ENCODE results near the gene SLC41A3.
"Not testable (repeated sequence)": the region's sequence is repeated elsewhere in the genome, so short reads cannot be mapped to it uniquely, and the experiment has no call there.

The SLC41A3 gene

DNA sequence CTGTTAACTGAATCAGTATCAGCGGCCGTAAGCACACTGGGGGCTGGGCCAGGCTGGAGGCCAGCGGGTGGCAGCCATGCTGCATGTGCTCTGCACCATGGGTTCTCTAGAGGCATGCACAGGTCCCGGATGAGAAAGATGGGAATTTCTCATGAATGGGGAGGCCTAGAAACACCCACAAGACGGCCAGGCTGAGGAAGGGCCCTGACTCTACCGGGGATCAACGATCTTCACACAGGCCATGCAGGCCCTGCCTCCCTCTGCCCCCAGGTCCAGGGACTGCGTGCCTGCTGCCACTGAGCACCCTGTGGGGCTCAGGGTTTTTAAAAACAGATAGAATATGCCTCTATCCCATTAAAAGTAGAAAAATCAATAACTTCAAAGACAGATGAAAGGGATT lies 32.7 kb downstream of the SLC41A3 start:
- DNase-seq = no peak

DNA sequence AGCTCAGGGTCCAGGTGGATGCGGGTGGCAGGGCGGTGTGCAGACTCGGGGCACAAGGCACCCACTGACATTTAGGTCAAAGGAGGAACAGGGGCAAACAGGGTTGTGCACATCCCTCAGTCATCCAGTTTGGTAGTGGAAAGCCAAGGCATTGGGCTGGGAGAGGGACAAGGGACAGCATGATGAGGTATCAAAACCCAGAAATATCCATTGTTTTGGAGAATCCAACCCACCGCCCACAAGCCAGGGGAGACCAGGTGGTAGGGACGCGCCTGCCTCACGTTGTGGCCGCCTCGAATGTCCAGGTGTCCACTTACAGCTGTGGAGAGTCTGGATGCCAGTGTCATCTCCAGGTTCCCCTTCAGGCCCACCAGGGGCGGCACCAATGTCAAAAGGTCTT lies 33.3 kb downstream of the SLC41A3 start:
- DNase-seq = no peak

DNA sequence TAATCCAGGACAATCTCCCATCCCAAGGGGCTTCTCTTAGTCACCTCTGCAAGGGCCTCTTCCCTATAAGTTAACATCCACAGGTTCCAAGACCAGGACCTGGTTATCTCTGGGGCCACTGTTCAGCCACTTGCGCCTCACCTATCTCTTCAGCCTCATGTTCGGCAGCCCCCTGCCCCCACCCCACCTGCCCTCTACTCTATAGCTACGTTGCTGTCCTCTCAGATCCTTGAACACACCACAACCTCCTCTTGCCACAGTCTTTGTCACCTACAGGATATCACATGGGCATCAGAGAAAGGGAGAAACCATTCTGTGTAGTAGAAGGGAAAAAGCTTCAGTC lies 33.9 kb downstream of the SLC41A3 start:
- no peak for DNase-seq

DNA sequence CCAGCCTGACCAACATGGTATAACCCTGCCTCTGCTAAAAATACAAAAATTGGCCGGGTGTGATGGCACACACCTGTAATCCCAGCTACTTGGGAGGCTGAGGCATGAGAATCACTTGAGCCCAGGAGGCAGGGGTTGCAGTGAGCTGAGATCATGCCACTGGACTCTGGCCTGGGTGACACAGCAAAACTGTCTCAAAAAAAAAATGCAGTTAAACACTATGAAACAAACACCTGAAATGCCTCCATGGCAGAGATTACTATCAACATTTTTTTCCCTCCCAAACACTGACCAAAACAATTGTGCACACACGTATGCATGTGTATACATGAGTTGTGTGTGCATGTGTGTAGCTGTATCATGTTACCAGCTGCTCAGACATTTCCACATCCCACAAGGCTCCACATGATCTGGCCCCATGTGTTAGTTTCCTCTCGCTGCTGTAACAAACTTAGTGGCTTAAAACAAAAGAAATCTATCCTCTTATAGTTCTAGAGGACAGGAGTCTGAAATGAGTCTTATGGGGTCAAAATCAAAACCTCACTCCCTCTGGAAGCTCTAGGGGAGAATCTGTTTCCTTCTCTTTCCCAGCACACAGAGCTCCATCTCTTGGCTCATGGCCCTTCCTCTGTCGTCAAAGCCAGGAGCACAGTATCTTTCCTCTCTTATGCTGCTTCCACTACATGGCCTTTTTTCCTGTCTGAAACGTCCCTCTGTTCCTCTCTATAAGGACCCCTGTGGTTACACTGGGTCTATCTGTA lies 34.5 kb downstream of the SLC41A3 start:
- DNase-seq = no peak

DNA sequence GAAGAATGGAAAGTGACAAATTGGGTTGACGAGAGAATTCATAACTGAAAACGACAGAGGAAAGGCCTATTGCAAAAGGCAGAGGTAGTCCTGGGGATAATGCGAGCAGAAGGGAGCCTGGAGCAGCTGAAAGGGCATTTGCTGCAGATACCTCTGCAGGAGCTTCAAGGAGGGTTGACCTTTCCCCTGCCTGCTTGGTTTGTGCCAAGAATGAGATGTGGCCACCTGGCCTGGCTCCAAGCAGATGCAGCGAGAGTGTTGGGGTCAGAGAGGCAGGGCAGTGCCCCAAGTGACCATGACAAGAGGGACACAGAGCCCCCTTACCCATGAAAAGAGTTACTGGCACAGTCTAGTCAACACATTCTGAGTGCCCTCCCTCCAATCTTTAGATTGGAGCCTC lies 43.5 kb downstream of the SLC41A3 start:
- DNase-seq = no peak

DNA sequence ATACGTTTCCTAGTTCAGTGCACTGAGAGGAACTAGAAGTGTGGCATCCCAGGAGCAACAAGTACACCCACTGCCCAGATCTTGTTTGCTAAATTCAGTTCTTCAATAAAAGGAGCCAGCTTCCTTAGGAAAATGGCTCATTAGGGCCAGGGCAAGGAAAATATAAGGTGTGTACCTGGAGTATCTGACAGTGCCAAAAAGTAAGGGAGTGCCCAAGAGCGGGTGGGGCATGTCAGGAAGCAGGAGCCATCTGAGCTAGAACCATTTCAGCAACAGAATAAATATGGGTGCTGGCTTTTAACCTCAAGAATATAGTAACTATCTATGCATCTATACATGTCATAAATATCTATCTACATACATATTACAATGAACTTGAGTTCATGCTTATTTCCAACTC lies 44.1 kb downstream of the SLC41A3 start:
- no peak for DNase-seq

DNA sequence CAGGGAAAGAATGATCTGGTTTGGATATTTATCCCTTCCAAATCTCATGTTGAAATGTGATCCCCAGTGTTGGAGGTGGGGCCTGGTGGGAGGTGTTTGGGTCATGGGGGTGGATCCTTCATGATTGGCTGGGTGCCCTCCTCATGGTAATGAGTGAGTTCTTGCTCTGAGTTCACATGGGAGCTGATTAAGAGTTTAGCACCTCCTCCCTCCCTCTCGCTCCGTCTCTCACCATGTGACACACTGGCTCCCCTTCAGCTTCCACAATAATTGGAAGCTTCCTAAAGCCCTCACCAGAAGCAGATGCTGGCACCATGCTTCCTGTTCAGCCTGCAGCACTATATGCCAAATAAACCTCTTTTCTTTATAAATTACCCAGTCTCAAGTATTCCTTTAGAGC lies 45.1 kb downstream of the SLC41A3 start:
- DNase-seq = not testable (repeated sequence)

DNA sequence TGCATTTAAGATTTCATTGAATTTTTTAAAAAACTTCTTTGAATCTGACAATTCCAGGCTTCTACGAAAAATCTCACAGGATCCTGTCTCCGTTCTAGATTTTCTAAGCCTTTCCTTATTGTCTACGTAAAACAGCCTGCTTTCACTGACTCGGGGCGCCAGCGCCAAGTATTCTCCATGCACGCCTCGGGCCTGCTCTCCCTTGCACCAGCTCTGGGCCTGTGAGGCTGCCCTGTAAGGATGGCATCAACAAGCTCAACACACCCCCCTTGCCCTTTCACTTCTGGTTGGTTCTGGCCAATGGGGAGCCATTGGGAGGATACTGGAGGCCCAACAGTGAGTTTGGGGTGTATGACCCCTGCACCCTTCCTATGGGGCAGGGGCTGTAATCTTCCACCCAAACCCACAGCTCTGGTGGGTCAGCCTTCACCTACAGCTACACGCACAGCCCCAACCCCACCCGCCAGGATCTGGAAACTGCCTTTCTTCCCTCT lies 47.8 kb downstream of the SLC41A3 start:
- DNase-seq = no peak

DNA sequence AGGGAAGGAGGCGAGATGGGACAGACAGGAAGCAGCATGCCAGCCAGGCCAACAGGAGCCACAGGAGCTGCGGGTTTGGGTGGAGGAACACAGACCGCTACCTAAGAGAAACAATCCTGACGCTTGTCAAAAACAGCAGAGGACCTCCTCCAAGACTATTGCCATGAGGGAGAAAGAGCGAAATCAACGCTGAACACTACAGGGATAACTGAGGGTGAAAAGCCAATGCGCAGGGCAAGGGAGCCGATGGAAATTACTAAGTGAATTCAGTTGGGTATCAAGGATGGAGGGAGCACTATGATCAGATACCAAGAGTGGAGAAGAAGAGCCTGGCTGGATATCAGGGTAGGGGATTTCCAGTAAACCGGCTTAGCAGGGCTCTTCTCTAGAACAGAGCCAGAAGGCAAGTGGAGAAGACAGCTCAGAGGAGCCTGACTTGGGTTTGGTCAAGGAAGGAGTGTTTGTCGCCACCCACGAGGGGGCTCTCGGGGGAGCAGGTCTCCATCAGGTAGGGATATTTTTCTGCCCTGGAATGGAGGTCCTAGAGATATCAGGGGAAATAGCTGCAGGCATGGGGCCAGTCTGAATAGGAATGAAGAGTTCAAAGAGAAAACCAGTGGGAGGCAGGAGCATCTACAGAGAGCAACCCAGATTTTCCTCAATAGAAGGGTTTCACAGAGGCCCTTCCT lies 48.4 kb downstream of the SLC41A3 start:
- DNase-seq = no peak

DNA sequence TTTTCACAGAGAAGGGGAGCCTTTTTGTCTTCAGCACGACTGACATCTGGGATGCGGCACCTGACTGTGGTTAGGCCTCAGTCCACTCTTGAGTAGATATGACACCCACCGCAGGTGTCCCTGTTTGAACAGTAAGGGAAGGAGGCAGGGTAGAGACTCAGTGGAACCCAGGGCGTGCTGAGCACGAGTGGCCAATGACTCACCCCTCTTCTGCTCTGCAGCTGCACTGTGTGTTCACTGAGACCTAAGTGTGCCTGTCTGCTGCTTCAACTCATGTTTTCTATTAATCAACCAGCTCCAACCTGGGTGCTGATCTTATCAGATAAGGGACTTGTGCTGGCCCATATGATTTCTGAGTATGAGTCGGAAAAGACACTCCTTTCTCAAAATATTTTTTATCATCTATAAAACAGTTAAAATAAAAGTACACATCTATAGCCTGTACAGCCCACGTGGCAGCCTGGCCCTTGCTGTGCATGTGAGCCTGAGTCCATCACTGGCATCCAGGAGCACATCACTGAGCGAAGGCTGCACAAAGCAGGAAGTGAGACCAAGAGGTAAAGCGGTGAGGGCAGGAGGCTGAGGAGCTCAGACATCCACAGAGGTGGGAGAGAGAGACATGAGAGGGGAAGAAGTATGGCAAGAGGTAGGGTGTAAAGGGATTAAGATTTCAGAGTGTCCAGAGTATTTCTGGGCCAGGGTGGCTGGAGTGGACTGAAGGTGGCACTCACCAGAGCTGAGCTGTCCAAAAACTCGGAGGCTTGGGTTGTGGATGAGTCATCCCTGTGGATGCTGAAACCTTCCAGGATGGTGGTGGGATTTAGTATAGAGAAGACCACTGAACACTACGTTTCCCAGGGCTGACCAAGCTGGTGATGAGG lies 49.2 kb downstream of the SLC41A3 start:
- no peak for DNase-seq

DNA sequence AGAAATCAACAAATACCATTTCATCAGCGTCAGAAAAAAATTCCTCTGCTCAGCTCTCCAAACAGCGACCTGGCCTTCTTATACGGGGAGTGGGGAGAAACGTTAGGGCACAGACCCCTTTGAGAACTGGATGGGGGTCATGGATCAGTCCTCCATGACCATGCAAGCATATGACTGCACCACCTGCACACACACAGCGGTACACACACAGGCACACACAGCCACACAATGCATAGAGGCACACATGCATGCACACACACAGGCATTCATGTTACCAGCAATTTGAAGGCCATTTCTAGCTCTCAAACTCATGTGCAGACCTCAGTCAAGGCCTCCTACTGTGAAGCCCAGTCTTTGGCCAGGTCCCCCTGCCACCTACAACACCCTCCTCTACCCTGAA lies 50.2 kb downstream of the SLC41A3 start:
- DNase-seq = no peak

DNA sequence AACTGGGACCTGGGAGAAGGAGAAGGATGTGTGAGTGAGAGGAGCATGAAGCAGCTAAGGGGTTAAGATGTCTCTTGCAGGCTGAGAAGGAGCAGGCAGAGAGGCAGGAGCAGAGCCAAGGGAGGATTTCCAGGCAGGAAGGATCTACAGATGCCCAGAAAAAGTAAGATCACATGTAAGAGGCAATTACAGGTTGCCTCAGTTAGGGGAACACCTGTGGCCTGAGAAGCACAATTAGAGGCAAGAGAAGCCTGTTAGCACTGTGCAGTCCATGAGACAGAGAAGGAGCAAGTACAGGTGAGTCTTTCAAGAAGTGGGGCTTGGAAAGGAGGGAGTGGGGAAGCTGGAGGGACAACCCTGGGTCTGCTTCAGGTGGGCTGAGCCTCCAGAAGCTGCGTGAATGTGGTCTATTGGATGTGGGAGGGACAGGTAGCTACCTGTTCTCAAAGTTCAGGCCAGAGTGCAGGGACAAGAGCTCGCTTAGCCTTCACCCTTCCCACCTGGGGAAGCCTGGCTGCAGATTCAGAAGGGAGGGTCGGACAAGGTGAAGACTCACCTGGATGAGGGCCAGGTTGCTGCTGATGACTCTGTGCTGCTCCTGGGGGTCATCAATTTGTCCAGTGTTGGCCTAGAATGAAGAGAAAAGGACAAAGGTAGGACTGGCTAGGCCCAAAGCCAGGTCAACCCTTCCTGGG lies 50.7 kb downstream of the SLC41A3 start:
- no peak for DNase-seq

DNA sequence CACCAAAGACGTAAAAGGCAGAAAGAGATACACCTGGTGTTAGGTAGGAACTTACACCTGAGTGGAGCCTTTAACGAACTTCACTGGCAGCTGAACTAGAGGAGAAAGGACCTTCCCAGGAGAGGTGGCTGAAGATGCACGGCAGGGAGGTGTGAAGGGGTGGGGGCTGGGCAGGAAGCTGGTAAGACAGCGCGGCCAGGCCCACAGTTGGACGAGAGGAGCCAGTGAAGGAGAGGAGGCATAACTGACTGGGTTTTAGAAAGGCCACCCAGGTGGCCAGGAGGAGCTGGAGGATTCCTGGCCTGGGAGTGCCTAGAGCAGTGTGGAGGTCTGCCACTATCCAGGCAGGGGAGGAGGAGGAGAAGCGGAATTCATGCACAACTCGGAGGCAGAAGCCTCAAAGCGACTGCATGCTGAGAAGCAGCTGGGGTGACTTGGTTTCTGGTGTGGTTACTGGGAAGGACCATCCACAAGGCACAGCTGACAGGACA lies 51.9 kb downstream of the SLC41A3 start:
- DNase-seq = no peak

DNA sequence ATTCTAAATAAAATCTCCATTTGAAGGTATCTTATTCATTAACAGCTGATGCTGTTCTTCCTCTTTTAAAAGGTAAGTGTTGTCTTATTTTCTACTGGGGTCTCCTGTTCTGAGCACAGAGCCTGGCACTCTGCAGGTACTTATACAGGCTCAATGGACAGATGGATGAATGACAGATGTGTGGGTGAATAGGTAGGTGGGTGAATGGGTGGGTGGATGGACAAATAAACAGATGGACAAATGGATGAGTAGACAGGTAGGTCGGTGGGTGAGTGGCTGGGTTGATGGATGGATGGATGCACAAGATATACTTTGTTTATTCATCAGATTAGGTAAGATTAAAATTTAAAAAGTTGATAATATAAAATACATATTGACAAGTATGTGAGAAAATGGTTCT lies 53.5 kb downstream of the SLC41A3 start:
- DNase-seq = no peak

DNA sequence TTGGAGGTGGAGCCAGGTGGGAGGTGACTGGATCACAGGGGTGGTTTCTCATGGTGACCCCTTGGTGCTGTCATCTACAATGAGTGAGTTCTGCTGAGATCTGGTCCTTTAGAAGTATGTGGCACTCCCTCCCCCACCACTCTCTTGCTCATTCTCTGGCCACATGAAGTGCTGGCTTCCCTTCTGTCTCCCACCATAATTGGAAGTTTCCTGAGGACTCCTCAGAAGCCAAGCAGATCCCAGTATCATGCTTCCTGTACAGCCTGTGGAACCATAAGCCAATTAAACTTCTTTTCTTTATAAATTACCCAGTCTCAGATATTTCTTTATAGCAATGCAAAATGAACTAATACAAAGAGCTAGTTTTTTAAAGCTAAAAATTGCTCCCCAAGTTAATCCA lies 54.7 kb downstream of the SLC41A3 start:
- DNase-seq = no peak

DNA sequence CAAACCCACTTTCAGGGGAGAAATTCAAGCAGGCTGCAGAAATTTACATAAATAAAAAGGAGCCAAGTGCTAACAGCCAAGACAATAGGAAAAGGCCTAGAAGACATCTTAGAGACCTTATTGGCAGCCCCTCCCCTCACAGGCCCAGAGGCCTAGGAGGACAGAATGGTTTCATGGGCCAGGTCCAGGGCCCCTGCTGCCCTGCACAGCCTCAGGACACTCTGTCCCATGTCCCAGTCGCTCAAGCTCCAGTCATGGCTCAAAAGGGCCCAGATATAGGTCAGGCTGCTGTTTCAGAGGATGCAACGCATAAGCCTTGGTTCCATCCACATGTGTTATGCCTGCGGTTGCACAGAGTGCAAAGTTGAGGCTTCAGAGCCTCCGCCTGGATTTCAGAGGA lies 55.8 kb downstream of the SLC41A3 start:
- DNase-seq = no peak

DNA sequence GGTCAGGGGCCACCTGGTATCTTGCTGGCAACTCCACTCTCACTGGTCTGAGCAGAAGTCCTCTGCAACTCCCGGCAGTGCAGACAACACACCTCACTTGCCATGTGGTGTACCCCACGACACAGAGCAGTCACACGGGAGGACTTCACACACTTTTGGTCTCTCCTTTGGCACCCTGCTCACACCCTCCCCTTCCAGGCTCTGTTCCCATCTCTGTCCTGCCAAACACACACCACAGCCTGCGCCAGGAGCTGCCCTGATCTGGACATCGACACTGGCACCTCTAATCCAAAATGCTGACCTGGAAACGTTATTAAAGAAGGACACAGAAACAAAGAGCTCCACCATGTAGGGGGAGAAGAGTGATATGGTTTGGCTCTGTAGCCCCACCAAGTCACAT lies 57.2 kb downstream of the SLC41A3 start:
- DNase-seq = no peak

DNA sequence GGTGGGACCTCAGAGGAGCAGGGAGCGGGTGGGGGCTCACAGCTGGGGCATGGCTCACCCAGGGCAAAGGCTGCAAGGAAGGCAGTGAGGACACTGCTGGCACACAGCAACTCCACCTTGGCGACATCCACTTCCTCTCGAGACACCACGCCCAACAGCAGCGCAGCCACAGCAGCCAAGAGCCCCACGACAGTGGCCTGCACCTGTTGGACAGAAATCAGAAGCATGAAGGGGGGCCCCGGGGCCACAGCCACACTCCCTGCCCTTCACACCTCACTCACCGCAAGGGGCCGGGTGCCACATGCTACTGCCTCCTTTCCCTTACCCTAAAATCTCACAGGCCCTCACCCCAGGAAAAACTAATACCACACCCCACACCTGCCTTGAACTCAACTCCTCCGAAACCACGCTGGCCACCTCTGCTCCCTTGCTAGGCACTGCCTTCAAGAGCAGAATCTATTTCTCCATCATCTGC lies 57.6 kb downstream of the SLC41A3 start:
- no peak for DNase-seq

DNA sequence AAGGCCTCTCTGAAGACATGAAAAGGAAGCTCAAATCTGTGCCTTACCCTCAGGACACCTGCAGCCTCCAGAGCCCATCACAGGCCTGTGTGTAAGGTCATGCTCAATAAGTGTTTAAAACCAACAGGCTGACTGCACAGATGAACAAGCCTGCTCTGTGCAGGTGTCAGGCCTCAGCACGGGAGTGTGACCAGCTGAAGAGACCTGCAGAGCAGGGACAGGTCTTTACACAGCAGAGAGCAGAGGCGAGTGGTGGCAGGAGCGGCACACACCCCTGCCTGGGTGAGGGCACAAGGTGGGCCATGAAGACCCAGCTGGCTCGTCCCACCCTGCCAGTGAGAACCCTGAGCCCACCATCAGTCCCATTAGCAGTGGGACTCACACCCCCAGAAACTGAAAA lies 58.1 kb downstream of the SLC41A3 start:
- DNase-seq = no peak

DNA sequence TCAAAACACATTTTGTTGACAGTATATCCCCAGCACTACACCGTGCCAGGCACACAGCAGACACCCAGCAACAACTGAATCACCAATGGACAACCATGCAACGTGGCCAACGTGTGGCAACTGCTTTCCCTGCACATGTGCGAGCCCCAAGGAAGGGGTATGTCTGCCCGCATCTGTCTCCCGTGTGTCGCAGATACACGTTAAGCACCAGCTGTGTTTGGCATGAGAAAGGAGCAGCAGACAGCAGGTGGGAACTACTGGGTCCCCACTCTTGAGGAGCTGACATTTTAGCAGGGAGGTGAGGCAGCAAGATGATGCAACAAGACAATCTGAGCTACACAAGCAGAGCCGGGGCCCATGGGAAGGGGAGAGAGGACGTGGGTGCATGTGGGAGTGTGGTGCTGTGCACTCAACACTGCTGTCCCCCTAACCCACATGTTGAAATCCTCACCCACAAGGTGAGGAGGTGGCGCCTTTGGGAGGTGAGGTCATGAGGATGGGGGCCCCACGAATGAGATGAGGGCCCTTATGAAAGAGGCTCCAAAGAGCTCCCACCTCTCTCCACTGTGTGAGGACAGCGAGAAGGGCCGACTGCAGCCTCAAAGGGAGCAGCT lies 58.7 kb downstream of the SLC41A3 start:
- DNase-seq = no peak

DNA sequence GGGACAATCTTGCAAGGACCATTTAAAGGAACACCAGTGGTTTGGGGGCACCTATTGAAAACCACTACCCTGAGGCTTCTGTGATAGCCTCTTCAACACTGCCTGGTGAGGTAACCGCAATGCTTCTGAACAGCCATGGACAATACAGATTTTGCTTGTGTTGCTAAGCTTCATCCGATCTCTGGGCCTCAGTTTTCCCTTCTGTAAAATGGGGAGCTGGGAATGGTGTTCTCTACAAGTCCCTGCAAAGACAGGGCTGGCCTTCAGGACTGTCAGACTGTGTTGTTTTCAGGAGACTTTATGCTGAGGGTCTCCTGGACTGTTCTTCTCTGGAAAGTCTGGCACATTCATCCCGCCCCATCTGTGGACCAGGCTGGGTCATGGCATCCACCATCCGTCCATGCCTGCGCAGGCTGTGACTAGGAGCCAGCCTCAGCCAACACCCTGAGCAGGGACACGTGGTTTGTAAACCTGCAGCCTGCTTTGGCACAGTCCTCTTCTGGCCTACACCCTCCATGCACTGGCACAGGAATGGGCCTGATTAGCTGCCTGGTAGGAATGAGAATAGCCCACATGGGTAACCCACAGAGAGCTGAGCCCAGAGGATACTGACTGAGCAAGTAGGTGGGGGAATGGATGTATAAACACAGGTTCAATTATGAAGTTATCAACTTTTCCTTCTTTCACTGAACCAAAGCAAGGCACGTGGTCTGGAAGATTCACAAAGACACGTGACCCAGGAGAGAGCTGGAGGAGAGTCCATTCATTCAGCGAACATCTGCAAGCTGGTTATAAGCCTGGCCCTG lies 59.7 kb downstream of the SLC41A3 start:
- DNase-seq = no peak
